ENCODE results near the gene RNPEP. TPM values are rescaled to one million over a fixed set of nuclear protein-coding genes. Genes with fewer than 3 reads are reported as not detected.
A peak's percentile ranks its signal among the peaks of the same experiment; 100 is the strongest.

RNPEP gene
- total RNA-seq, 2 donors from 2014 or later = 46.6 to 73.5 TPM

DNA sequence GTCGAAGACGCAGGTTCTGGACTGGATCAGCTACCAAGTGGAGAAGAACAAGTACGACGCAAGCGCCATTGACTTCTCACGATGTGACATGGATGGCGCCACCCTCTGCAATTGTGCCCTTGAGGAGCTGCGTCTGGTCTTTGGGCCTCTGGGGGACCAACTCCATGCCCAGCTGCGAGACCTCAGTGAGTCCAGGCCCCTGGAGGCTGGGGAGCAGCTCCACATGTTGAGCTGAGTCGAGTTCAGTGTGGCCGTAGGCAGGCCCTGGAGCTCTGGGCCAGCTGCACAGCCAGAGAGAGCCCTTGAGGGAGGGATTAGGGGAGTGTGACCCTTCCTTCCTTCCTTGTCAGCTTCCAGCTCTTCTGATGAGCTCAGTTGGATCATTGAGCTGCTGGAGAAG lies 29.5 kb downstream of the RNPEP start:
- WGBS, 2 experiments (ENCODE audit: insufficient coverage in 1 of 2, insufficient read length in 1 of 2) = 97 to 98% methylated on average over 10 to 11 of the region's 11 CpGs
- Mint-ChIP-seq H3K4me1 (peaks cover 37% of the 10 kb centered on the region), H3K36me3 (ENCODE audit: low read depth) (peaks cover 25% of the 10 kb centered on the region), H3K27ac (no peak overlapping the region), H3K27me3 (ENCODE audit: insufficient read depth) (no peaks in the 10 kb centered on the region), H3K9me3 (no peaks in the 10 kb centered on the region), H3K4me3 (peak overlapping the region; percentile 69)
- H3K4me1 ChIP-seq (ENCODE audit: control insufficient read depth, insufficient read depth, low read length) = peaks cover 17% of the 10 kb centered on the region
- H3K27ac ChIP-seq (ENCODE audit: low read depth, low read length) = no peak overlapping the region
- no peak overlapping the region for H3K4me3 ChIP-seq (ENCODE audit: low read length)
- peaks cover 7% of the 10 kb centered on the region for H3K36me3 ChIP-seq (ENCODE audit: control insufficient read depth, insufficient read depth, low read length)
- no peaks in the 10 kb centered on the region for H3K9me3 ChIP-seq (ENCODE audit: control insufficient read depth, low read length)
- TF ChIP-seq, protein P1, sequence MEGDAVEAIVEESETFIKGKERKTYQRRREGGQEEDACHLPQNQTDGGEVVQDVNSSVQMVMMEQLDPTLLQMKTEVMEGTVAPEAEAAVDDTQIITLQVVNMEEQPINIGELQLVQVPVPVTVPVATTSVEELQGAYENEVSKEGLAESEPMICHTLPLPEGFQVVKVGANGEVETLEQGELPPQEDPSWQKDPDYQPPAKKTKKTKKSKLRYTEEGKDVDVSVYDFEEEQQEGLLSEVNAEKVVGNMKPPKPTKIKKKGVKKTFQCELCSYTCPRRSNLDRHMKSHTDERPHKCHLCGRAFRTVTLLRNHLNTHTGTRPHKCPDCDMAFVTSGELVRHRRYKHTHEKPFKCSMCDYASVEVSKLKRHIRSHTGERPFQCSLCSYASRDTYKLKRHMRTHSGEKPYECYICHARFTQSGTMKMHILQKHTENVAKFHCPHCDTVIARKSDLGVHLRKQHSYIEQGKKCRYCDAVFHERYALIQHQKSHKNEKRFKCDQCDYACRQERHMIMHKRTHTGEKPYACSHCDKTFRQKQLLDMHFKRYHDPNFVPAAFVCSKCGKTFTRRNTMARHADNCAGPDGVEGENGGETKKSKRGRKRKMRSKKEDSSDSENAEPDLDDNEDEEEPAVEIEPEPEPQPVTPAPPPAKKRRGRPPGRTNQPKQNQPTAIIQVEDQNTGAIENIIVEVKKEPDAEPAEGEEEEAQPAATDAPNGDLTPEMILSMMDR (conservative IDR thresholded peaks at IDR 0.05) = no peak
- no peaks in the 10 kb centered on the region for H3K27me3 ChIP-seq (ENCODE audit: control insufficient read depth, insufficient read depth, low read length, poor library complexity, severe bottlenecking)
- no peak overlapping the region for H3K9ac ChIP-seq (ENCODE audit: extremely low read depth, low read length, poor library complexity, severe bottlenecking)
- DNase-seq = no peak

DNA sequence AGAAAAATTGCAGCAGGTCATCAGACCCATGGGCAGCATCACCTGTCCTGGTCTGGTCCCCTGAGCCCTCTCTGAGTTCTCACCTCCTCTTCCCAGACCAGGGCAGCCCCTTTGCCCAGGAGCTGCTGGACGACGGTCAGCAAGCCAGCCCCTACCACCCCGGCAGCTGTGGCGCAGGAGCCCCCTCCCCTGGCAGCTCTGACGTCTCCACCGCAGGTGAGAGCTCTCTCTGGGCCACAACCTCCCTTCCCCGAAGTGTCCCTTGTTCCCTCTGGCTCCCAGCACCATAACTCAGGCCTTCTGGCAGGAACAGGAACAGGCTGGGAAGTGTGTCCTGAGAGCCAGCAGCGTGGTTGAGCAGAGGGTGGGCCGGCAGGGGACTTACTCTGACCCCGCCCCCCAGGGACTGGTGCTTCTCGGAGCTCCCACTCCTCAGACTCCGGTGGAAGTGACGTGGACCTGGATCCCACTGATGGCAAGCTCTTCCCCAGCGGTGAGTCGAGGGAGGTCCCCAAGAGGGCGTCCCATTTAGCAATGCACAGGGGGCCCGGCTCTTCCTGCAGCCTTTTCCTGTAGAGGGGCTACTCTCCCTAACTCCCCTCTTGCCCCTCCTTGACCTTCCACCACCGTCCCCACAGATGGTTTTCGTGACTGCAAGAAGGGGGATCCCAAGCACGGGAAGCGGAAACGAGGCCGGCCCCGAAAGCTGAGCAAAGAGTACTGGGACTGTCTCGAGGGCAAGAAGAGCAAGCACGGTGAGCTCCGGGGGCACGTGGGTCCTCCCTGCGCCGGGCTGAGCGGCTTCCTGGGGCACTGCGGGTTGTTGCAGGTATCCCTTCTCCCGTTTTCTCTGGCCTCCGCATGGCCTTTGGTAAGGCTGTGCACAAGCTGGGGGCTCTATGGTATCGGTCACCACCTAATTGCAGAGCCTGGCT lies 30.4 kb downstream of the RNPEP start:
- TF ChIP-seq, protein P1 (conservative IDR thresholded peaks at IDR 0.05) = no peak
- Histone ChIP-seq H3K36me3 (ENCODE audit: control insufficient read depth, insufficient read depth, low read length) (peaks cover 7% of the 10 kb centered on the region), H3K27me3 (ENCODE audit: control insufficient read depth, insufficient read depth, low read length, poor library complexity, severe bottlenecking) (no peaks in the 10 kb centered on the region), H3K4me1 (ENCODE audit: control insufficient read depth, insufficient read depth, low read length) (peaks cover 9% of the 10 kb centered on the region), H3K9ac (ENCODE audit: extremely low read depth, low read length, poor library complexity, severe bottlenecking) (no peak overlapping the region), H3K9me3 (ENCODE audit: control insufficient read depth, low read length) (no peaks in the 10 kb centered on the region), H3K27ac (ENCODE audit: low read depth, low read length) (no peak overlapping the region), H3K4me3 (ENCODE audit: low read length) (no peak overlapping the region)
- no peak overlapping the region for H3K4me3 Mint-ChIP-seq
- H3K27ac Mint-ChIP-seq = no peak overlapping the region
- peaks cover 23% of the 10 kb centered on the region for H3K36me3 Mint-ChIP-seq (ENCODE audit: low read depth)
- H3K9me3 Mint-ChIP-seq = no peaks in the 10 kb centered on the region
- 94 to 95% methylated on average over 22 to 35 of the region's 35 CpGs for WGBS, 2 experiments (ENCODE audit: insufficient coverage in 1 of 2, insufficient read length in 1 of 2)
- H3K4me1 Mint-ChIP-seq = peaks cover 36% of the 10 kb centered on the region
- no peak for DNase-seq
- H3K27me3 Mint-ChIP-seq (ENCODE audit: insufficient read depth) = no peaks in the 10 kb centered on the region

DNA sequence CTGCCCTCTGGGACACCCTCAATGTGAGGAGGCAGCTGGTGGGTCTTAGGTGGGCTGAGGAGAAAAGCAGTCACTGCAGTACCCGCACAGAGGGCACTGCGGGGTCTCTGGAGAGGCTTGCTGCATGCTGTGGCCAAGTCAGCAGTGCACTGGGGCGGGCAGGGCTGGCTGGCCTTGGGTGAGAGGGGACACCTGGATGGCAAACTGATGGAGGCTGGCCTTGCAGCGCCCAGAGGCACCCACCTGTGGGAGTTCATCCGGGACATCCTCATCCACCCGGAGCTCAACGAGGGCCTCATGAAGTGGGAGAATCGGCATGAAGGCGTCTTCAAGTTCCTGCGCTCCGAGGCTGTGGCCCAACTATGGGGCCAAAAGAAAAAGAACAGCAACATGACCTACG lies 31.2 kb downstream of the RNPEP start:
- Mint-ChIP-seq H3K27ac (no peak overlapping the region), H3K9me3 (no peaks in the 10 kb centered on the region), H3K36me3 (ENCODE audit: low read depth) (peaks cover 23% of the 10 kb centered on the region), H3K4me1 (peaks cover 38% of the 10 kb centered on the region), H3K27me3 (ENCODE audit: insufficient read depth) (no peaks in the 10 kb centered on the region), H3K4me3 (no peak overlapping the region)
- Histone ChIP-seq H3K4me1 (ENCODE audit: control insufficient read depth, insufficient read depth, low read length) (peaks cover 6% of the 10 kb centered on the region), H3K4me3 (ENCODE audit: low read length) (no peak overlapping the region), H3K27me3 (ENCODE audit: control insufficient read depth, insufficient read depth, low read length, poor library complexity, severe bottlenecking) (no peaks in the 10 kb centered on the region), H3K9me3 (ENCODE audit: control insufficient read depth, low read length) (no peaks in the 10 kb centered on the region), H3K36me3 (ENCODE audit: control insufficient read depth, insufficient read depth, low read length) (peaks cover 7% of the 10 kb centered on the region), H3K27ac (ENCODE audit: low read depth, low read length) (no peak overlapping the region), H3K9ac (ENCODE audit: extremely low read depth, low read length, poor library complexity, severe bottlenecking) (no peak overlapping the region)
- 94 to 98% methylated on average over 9 to 12 of the region's 12 CpGs for WGBS, 2 experiments (ENCODE audit: insufficient coverage in 1 of 2, insufficient read length in 1 of 2)
- TF ChIP-seq, protein P1 (conservative IDR thresholded peaks at IDR 0.05) = no peak
- DNase-seq = no peak
